ENCODE results near the gene SLC25A24.

DNA sequence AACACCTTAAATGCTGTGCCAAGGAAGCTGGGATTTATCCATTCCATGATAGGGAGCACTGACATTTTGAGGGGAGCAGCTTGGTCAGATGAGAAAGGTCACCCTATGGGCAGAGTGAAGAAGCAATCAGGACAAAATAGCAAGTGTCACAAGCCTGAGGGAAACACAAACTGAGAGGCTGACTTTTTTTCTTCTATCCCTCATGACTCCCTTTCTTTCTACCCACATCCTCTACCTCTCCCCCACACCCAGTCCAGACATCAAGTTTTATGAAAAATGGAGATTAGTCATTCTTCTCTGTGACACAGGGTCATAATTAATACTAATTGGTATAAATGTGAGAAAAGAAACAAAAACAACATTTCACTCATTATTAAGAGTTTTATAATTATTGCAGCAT is 103.1 kb downstream of the SLC25A24 start:
- TF ChIP-seq, protein P1, sequence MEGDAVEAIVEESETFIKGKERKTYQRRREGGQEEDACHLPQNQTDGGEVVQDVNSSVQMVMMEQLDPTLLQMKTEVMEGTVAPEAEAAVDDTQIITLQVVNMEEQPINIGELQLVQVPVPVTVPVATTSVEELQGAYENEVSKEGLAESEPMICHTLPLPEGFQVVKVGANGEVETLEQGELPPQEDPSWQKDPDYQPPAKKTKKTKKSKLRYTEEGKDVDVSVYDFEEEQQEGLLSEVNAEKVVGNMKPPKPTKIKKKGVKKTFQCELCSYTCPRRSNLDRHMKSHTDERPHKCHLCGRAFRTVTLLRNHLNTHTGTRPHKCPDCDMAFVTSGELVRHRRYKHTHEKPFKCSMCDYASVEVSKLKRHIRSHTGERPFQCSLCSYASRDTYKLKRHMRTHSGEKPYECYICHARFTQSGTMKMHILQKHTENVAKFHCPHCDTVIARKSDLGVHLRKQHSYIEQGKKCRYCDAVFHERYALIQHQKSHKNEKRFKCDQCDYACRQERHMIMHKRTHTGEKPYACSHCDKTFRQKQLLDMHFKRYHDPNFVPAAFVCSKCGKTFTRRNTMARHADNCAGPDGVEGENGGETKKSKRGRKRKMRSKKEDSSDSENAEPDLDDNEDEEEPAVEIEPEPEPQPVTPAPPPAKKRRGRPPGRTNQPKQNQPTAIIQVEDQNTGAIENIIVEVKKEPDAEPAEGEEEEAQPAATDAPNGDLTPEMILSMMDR (IDR thresholded peaks at IDR 0.05; ENCODE audit: low read depth, low read length, missing input control) = no peak
- TF ChIP-seq EGR1 (IDR thresholded peaks at IDR 0.05; ENCODE audit: low read depth in 2 of 2) = no peak
- no peak for TF ChIP-seq RXRA (IDR thresholded peaks at IDR 0.05)
- TF ChIP-seq, protein P2, sequence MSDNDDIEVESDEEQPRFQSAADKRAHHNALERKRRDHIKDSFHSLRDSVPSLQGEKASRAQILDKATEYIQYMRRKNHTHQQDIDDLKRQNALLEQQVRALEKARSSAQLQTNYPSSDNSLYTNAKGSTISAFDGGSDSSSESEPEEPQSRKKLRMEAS (IDR thresholded peaks at IDR 0.05) = no peak
- TF ChIP-seq TAF1 (conservative IDR thresholded peaks at IDR 0.05) = no peak
- no peak for TF ChIP-seq NR2F2 (IDR thresholded peaks at IDR 0.05)
- TF ChIP-seq YY1 (IDR thresholded peaks at IDR 0.05) = no peak

Data from liver (tissue), 3 donors.